ENCODE measurements around the gene EEFSEC.

DNA sequence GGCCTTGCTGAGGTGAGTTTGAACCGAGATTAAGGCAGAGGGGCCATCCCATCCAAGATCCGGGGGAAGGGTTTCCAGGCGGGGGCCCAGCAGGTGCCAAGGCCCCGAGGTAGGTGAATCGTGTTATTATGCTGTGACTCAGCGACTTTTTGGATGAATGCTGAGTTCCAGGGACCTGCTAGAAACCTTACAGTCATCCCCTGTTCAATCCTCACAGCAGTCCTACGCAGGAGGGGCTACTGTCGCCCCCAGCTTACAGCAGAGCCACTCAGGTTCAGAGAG is 272.5 kb downstream of the EEFSEC start:
- TF ChIP-seq, protein P1, sequence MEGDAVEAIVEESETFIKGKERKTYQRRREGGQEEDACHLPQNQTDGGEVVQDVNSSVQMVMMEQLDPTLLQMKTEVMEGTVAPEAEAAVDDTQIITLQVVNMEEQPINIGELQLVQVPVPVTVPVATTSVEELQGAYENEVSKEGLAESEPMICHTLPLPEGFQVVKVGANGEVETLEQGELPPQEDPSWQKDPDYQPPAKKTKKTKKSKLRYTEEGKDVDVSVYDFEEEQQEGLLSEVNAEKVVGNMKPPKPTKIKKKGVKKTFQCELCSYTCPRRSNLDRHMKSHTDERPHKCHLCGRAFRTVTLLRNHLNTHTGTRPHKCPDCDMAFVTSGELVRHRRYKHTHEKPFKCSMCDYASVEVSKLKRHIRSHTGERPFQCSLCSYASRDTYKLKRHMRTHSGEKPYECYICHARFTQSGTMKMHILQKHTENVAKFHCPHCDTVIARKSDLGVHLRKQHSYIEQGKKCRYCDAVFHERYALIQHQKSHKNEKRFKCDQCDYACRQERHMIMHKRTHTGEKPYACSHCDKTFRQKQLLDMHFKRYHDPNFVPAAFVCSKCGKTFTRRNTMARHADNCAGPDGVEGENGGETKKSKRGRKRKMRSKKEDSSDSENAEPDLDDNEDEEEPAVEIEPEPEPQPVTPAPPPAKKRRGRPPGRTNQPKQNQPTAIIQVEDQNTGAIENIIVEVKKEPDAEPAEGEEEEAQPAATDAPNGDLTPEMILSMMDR (IDR thresholded peaks at IDR 0.05): no peak
- no peak for TF ChIP-seq POLR2A (IDR thresholded peaks at IDR 0.05)

All from esophagus squamous epithelium (tissue), 4 donors.